ENCODE data around the gene MAT1A.

DNA sequence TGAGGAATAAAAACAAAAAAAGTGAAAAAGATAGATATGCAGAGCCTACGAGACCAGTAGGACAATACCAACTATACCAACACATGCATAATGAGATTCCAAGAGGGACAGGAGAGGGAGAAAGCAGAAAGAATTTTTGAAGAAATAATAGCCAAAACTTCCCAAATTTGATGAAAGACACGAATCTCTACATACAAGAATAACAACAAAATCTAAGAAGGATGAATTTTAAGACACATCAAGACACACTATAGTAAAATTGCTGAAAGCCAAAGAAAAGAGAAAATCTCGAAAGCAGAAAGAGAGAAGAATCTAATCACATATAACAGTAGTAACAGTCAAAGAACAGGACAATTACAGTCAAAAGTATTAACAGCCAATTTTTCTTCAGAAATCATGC is 7.5 kb upstream of the MAT1A start:
- TF ChIP-seq, protein P1, sequence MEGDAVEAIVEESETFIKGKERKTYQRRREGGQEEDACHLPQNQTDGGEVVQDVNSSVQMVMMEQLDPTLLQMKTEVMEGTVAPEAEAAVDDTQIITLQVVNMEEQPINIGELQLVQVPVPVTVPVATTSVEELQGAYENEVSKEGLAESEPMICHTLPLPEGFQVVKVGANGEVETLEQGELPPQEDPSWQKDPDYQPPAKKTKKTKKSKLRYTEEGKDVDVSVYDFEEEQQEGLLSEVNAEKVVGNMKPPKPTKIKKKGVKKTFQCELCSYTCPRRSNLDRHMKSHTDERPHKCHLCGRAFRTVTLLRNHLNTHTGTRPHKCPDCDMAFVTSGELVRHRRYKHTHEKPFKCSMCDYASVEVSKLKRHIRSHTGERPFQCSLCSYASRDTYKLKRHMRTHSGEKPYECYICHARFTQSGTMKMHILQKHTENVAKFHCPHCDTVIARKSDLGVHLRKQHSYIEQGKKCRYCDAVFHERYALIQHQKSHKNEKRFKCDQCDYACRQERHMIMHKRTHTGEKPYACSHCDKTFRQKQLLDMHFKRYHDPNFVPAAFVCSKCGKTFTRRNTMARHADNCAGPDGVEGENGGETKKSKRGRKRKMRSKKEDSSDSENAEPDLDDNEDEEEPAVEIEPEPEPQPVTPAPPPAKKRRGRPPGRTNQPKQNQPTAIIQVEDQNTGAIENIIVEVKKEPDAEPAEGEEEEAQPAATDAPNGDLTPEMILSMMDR (IDR thresholded peaks at IDR 0.05; ENCODE audit: insufficient read depth, low read depth, low read length) = no peak
- TF ChIP-seq EZH2 (IDR thresholded peaks at IDR 0.05; ENCODE audit: insufficient read depth, low read length) = no peak
